Brain microvascular endothelial cell (primary cell): ENCODE measurements around the gene LDLRAP1.

Source experiments
- DNase-seq: peaks from one replicate; pipeline ENCODE4 v3.0.0-alpha.2; 2020
- H3K27ac ChIP-seq: fragments of 250-450 bp; sonication (Bioruptor Pico); 2 replicates; pipeline ENCODE4 v1.5.1; 2020; ENCODE audit warnings: mild to moderate bottlenecking, moderate library complexity
- H3K27me3 ChIP-seq: fragments of 250-450 bp; sonication (Bioruptor Pico); replicated peaks from 2 replicates; pipeline ENCODE4 v1.5.1; 2020; ENCODE audit warnings: mild to moderate bottlenecking
- H3K36me3 ChIP-seq: fragments of 250-450 bp; sonication (Bioruptor Pico); replicated peaks from 2 replicates; pipeline ENCODE4 v1.5.1; 2020; ENCODE audit warnings: mild to moderate bottlenecking
- H3K4me3 ChIP-seq: 2 replicates; pipeline ENCODE4 v1.5.1; 2011; ENCODE audit warnings: low read depth, mild to moderate bottlenecking, control low read depth, low read length, moderate library complexity
- in situ Hi-C: cut with HindIII; loops from 2 replicates; pipeline ENCODE4 v1.10.0; 2017; ENCODE audit warnings: low sequenced_read_pairs, low pct_ligation_motif_present
- TF ChIP-seq, protein P1 (sequence below): IDR thresholded peaks from 2 replicates; pipeline ENCODE4 v1.5.1; 2011; ENCODE audit warnings: low read depth, mild to moderate bottlenecking, moderate library complexity, low read length, control low read depth, inconsistent platforms; ENCODE audit errors: missing control alignments

LDLRAP1 gene

GRCh38 chr1:25612421-25612820 is 69.0 kb downstream of the LDLRAP1 start:
- TF ChIP-seq, protein P1, sequence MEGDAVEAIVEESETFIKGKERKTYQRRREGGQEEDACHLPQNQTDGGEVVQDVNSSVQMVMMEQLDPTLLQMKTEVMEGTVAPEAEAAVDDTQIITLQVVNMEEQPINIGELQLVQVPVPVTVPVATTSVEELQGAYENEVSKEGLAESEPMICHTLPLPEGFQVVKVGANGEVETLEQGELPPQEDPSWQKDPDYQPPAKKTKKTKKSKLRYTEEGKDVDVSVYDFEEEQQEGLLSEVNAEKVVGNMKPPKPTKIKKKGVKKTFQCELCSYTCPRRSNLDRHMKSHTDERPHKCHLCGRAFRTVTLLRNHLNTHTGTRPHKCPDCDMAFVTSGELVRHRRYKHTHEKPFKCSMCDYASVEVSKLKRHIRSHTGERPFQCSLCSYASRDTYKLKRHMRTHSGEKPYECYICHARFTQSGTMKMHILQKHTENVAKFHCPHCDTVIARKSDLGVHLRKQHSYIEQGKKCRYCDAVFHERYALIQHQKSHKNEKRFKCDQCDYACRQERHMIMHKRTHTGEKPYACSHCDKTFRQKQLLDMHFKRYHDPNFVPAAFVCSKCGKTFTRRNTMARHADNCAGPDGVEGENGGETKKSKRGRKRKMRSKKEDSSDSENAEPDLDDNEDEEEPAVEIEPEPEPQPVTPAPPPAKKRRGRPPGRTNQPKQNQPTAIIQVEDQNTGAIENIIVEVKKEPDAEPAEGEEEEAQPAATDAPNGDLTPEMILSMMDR: no peak
- peaks cover 46% of the 10 kb centered on the region for H3K27me3 ChIP-seq
- no peak overlapping the region for H3K27ac ChIP-seq
- no peaks in the 10 kb centered on the region for H3K36me3 ChIP-seq
- H3K4me3 ChIP-seq: no peak overlapping the region
- in situ Hi-C loops: loop anchor here (25.0 kb wide), 1 partner anchor 175 kb away; no protein-coding TSS in a partner anchor
- DNase-seq: no peak

GRCh38 chr1:25613091-25613490 is 69.7 kb downstream of the LDLRAP1 start:
- Histone ChIP-seq H3K27ac (no peak overlapping the region), H3K4me3 (no peak overlapping the region), H3K27me3 (peaks cover 52% of the 10 kb centered on the region), H3K36me3 (no peaks in the 10 kb centered on the region)
- no peak for DNase-seq
- in situ Hi-C loops: loop anchor here (25.0 kb wide), 1 partner anchor 174 kb away; no protein-coding TSS in a partner anchor
- TF ChIP-seq, protein P1: no peak

GRCh38 chr1:25614501-25615171 is 71.2 kb downstream of the LDLRAP1 start:
- Histone ChIP-seq H3K27ac (no peak overlapping the region), H3K27me3 (peaks cover 61% of the 10 kb centered on the region), H3K4me3 (no peak overlapping the region), H3K36me3 (no peaks in the 10 kb centered on the region)
- DNase-seq: no peak
- TF ChIP-seq, protein P1: no peak
- in situ Hi-C loops: loop anchor here (25.0 kb wide), 1 partner anchor 173 kb away; no protein-coding TSS in a partner anchor

DNA sequence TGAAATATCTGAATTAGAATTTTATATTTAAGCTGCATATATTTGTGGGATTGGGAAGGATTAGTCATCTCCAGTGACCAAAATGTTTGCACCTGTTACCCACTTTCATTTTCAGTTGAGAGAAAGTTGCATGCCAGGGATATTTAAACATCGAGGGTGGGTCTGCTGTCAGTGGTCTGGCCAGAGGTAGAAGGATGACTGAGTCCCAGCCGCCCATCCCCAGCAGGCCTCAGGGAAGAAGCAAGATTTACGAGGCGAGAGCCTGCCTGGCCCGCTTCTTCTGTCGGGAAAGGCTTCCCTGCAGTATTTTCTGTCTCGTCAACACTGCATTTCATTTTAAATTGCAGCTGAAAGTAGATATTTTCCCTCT is 71.8 kb downstream of the LDLRAP1 start:
- in situ Hi-C loops: loop anchor here (25.0 kb wide), 1 partner anchor 172 kb away; no protein-coding TSS in a partner anchor
- TF ChIP-seq, protein P1: no peak

GRCh38 chr1:25615563-25616094 is 72.2 kb downstream of the LDLRAP1 start:
- Histone ChIP-seq H3K36me3 (no peaks in the 10 kb centered on the region), H3K27me3 (peaks cover 64% of the 10 kb centered on the region), H3K27ac (no peak overlapping the region), H3K4me3 (peak overlapping the region; percentile 49)
- no peak for DNase-seq
- TF ChIP-seq, protein P1: no peak
- in situ Hi-C loops: loop anchor here (25.0 kb wide), 1 partner anchor 172 kb away; no protein-coding TSS in a partner anchor

More for the DNA sequence above, 71.8 kb downstream of the LDLRAP1 start:
- Histone ChIP-seq H3K27me3 (peaks cover 62% of the 10 kb centered on the region), H3K27ac (no peak overlapping the region), H3K4me3 (no peak overlapping the region), H3K36me3 (no peaks in the 10 kb centered on the region)
- DNase-seq: no peak
